Pancreas (tissue), 10 donors: ENCODE measurements around the gene TSEN2. TPM values are rescaled to one million over a fixed set of nuclear protein-coding genes. Genes with fewer than 3 reads are reported as not detected.

Experiments used
- ATAC-seq, 4 donors: fragments of 200-7000 bp; cut with Tn5 transposase; one replicate each; pipeline versions ENCODE4 v1.8.0 to v1.9.1; 2020; ENCODE audit warnings: mild to moderate bottlenecking in 4 of 4, moderate library complexity in 4 of 4
- DNase-seq, 6 donors: peaks; one replicate each; pipeline ENCODE4 v3.0.0-alpha.2; 2020
- FAIRE-seq: peaks from 2 replicates; lab custom pipeline; 2012; peaks lifted over from hg19 to GRCh38; lab: Jason Lieb, UNC
- H3K27ac ChIP-seq, 4 donors: fragments of 200-600 bp; sonication (generic); 1 replicate in 3 of 4; 2 replicates in 1 of 4; pipeline versions ENCODE4 v1.5.0 to v1.8.0; 2020
- H3K27me3 ChIP-seq, 4 donors: fragments of 200-600 bp; one replicate each; pipeline ENCODE4 v1.8.0; 2021
- H3K36me3 ChIP-seq, 3 donors: fragments of 200-600 bp; sonication (generic) in 1 of 3; one replicate each; pipeline versions ENCODE4 v1.5.0 to v1.8.0; 2020 to 2021
- H3K4me1 ChIP-seq, 3 donors: fragments of 200-600 bp; one replicate each; pipeline ENCODE4 v1.8.0; 2021
- H3K4me3 ChIP-seq, 4 donors: fragments of 200-600 bp; sonication (generic) in 2 of 4; one replicate each; pipeline versions ENCODE4 v1.5.0 to v1.8.0; 2020 to 2021
- H3K9me3 ChIP-seq, 4 donors: fragments of 200-600 bp; one replicate each; pipeline ENCODE4 v1.8.0; 2021
- WGBS, 2 donors: extraction: QIAGEN DNeasy Blood & Tissue Kit; methylation state at CpG; one replicate each; pipeline ENCODE4 v1.1.7; 2013; 5-methylcytosine and 5-hydroxymethylcytosine counted together
- intact Hi-C, 3 donors: fragments of 100-400 bp; cut with DNase I; formaldehyde crosslinking; loops; one replicate each; pipeline versions ENCODE4 v1.11.1 to v1.14.2; 2022
- polyA plus RNA-seq, 2 donors: library from polyadenylated mRNA; stranded (reverse); fragments of 200-250 nt; gene quantifications; one replicate each; pipeline ENCODE4 v1.2.3, GENCODE V29; 2013
- total RNA-seq, 6 donors: library from RNA; stranded (reverse); fragmentation: NEBNext Ultra II Directional in 4 of 6; extraction: Animal tissue kit (Norgen Biotek cat#: 25700) in 4 of 6; gene quantifications; one replicate each; pipeline versions ENCODE4 v1.2.1 to v1.2.4, GENCODE V29; 2021 to 2023
- TF ChIP-seq, protein P1 (sequence below), 4 donors: fragments of 200-600 bp; sonication (generic) in 3 of 4; IDR thresholded peaks; one replicate each; pipeline versions ENCODE4 v1.5.0 to v1.8.0; 2021; ENCODE audit warnings: antibody characterized with exemption in 4 of 4
- donor health status: healthy with polysubstance abuse.
- donor health status: DM: no; HTN: no; CAD: no; lungs with moderate emphysema.
- donor health status: DM: no; HTN: no; CAD: no.
- donor health status: control.
- donor health status: control.
- donor health status: Bipolar disorder and iron deficiency.
- donor health status: DM: yes; HTN: yes; CAD: no.
- donor health status: DM: no; HTN: no; CAD: no.
- donor health status: DM: no; HTN: no; CAD: no.
- donor health status: DM: yes; HTN: yes; CAD: no.

The TSEN2 gene
- total and polyA plus RNA-seq, 8 donors = 8.7 to 17.0 (median 10.9) TPM

DNA sequence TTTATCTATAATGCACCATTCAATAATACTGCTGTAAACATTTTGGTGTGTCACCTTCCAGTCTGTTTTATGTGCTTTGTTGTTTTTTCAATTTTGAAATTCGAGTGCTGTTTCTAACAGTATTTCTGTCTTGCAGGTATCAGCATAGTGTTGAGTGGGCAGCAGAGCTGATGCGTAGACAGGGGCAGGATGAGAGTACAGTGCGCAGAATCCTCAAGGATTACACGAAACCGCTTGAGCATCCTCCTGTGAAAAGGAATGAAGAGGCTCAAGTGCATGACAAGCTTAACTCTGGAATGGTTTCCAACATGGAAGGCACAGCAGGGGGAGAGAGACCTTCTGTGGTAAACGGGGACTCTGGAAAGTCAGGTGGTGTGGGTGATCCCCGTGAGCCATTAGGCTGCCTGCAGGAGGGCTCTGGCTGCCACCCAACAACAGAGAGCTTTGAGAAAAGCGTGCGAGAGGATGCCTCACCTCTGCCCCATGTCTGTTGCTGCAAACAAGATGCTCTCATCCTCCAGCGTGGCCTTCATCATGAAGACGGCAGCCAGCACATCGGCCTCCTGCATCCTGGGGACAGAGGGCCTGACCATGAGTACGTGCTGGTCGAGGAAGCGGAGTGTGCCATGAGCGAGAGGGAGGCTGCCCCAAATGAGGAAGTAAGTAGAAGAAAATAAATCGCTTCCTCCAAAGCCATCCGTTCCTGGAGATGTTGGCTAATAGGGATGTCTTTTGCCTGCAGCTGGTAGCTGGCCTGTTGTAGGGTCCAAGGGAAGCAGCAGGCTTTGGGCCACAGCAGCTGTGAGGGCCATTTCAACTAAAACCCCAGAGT is 19.1 kb downstream of the TSEN2 start:
- WGBS, 2 donors = 91 to 95% methylated on average over 18 of the region's 18 CpGs
- intact Hi-C loops = no loop called here
- Histone ChIP-seq H3K4me3 (no peak overlapping the region), H3K9me3 (no peaks in the 10 kb centered on the region), H3K27ac (no peak overlapping the region), H3K36me3 (peaks cover 3 to 23% (median 4%) of the 10 kb centered on the region in 3 donors), H3K27me3 (no peaks in the 10 kb centered on the region), H3K4me1 (peaks cover 0 to 4% (median 4%) of the 10 kb centered on the region in 3 donors)
- DNase-seq (no peak), FAIRE-seq (no peak), ATAC-seq (peak in 2 of 4 donors; percentile 10 to 43)
- TF ChIP-seq, protein P1, sequence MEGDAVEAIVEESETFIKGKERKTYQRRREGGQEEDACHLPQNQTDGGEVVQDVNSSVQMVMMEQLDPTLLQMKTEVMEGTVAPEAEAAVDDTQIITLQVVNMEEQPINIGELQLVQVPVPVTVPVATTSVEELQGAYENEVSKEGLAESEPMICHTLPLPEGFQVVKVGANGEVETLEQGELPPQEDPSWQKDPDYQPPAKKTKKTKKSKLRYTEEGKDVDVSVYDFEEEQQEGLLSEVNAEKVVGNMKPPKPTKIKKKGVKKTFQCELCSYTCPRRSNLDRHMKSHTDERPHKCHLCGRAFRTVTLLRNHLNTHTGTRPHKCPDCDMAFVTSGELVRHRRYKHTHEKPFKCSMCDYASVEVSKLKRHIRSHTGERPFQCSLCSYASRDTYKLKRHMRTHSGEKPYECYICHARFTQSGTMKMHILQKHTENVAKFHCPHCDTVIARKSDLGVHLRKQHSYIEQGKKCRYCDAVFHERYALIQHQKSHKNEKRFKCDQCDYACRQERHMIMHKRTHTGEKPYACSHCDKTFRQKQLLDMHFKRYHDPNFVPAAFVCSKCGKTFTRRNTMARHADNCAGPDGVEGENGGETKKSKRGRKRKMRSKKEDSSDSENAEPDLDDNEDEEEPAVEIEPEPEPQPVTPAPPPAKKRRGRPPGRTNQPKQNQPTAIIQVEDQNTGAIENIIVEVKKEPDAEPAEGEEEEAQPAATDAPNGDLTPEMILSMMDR (IDR thresholded peaks at IDR 0.05) = no peak

DNA sequence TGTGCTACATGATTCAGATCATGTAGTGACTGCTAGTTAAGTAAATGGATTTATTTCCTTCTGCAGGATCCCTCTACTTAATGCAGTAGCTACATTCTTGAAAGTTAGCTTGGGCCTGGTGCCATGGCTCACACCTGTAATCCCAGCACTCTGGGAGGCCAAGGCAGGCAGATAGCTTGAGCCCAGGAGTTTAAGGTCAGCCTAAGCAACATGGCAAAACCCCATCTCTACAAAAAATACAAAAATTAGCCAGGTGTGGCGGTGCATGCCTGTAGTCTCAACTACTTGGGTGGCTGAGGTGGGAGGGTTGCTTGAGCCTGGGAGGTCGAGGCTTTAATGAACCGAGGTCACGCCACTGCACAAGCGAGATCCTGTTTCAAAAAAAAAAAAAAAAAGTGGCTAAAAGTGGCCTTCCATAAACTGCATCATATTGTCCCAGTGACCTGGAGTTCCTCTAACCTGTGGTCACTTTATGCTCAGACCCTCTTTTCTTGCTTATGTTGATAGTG is 22.0 kb downstream of the TSEN2 start:
- TF ChIP-seq, protein P1 (IDR thresholded peaks at IDR 0.05) = no peak
- no peak overlapping the region for H3K4me3 ChIP-seq
- FAIRE-seq (no peak), ATAC-seq (no peak), DNase-seq (no peak)
- no peaks in the 10 kb centered on the region for H3K9me3 ChIP-seq
- WGBS, 2 donors = 95 to 98% methylated on average over 5 of the region's 5 CpGs
- H3K27ac ChIP-seq = no peak overlapping the region
- intact Hi-C loops = no loop called here
- H3K36me3 ChIP-seq = peaks cover 3 to 9% (median 4%) of the 10 kb centered on the region in 3 donors
- no peaks in the 10 kb centered on the region for H3K27me3 ChIP-seq
- peaks cover 0 to 3% (median 1%) of the 10 kb centered on the region in 3 donors for H3K4me1 ChIP-seq

DNA sequence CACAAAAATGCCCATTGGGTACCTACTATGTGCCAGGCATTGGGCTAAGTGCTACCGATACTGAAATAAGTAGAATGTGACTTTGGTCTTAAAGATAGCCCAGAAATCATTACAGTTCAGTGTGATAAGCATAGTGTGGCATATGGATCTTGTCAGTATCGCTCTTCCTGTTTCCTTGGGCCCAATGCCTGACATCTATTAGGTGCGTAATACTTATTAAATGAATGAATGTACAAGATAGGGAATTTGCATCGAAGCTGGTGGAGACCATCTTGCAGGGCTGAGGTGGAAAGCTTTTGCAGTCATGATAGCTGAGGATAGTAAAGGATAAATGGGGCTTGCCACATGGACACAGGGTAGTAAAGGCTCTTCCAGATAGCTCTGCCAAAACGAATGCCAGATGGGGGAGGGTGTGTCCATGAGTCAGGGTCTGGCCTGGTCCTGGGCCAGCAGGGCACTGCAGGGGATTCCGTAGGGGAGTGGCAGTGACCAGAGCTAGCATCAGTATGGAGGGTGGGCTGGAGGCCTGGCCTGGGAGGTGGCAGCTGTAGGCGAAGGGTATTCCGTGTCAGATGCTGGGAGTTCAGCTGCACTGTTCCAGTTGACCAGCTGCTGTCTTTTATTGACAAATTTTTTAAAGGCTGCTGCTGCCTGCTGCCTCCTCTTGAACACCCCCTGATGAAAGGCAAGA is 23.5 kb downstream of the TSEN2 start:
- Histone ChIP-seq H3K27me3 (no peaks in the 10 kb centered on the region), H3K27ac (no peak overlapping the region), H3K4me3 (no peak overlapping the region), H3K9me3 (no peaks in the 10 kb centered on the region), H3K4me1 (no peaks in the 10 kb centered on the region), H3K36me3 (peaks cover 3 to 9% (median 4%) of the 10 kb centered on the region in 3 donors)
- WGBS, 2 donors = 86 to 89% methylated on average over 8 of the region's 8 CpGs
- FAIRE-seq = no peak
- intact Hi-C loops = no loop called here
- no peak for DNase-seq
- TF ChIP-seq, protein P1 (IDR thresholded peaks at IDR 0.05) = no peak
- ATAC-seq = no peak

DNA sequence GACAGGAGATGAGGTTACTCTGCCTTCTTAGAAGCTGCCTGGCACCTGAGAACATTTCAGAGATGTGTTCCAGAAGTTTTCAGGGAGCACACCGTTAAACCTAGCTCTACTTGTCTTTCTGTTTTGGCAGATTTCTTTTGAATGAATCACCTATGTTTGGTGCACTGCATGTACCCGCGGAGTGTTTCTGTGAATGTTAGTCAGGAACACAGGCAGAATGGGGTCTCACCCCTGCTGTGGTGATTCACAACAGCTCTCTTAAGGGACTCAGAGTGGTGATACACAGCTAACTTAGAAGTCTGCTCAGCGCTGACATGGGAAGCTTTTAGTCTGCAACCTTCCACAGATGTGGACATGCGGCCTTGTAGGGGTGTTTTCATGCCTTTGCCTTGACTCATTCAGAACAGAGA is 24.0 kb downstream of the TSEN2 start:
- H3K27me3 ChIP-seq = no peaks in the 10 kb centered on the region
- TF ChIP-seq, protein P1 (IDR thresholded peaks at IDR 0.05) = no peak
- intact Hi-C loops = no loop called here
- no peaks in the 10 kb centered on the region for H3K9me3 ChIP-seq
- H3K4me3 ChIP-seq = no peak overlapping the region
- FAIRE-seq = no peak
- 87 to 88% methylated on average over 5 of the region's 5 CpGs for WGBS, 2 donors
- peak in 2 of 4 donors; percentile 47 to 60 for ATAC-seq
- peaks cover 3 to 7% (median 4%) of the 10 kb centered on the region in 3 donors for H3K36me3 ChIP-seq
- H3K27ac ChIP-seq = no peak overlapping the region
- no peak for DNase-seq
- no peaks in the 10 kb centered on the region for H3K4me1 ChIP-seq
